ENCODE results near the gene STAT6. TPM values are rescaled to one million over a fixed set of nuclear protein-coding genes. Genes with fewer than 3 reads are reported as not detected.
A peak's percentile ranks its signal among the peaks of the same experiment; 100 is the strongest.

The STAT6 gene
- polyA plus RNA-seq, 3 donors: 95.5 to 138 (median 97.6) TPM

DNA sequence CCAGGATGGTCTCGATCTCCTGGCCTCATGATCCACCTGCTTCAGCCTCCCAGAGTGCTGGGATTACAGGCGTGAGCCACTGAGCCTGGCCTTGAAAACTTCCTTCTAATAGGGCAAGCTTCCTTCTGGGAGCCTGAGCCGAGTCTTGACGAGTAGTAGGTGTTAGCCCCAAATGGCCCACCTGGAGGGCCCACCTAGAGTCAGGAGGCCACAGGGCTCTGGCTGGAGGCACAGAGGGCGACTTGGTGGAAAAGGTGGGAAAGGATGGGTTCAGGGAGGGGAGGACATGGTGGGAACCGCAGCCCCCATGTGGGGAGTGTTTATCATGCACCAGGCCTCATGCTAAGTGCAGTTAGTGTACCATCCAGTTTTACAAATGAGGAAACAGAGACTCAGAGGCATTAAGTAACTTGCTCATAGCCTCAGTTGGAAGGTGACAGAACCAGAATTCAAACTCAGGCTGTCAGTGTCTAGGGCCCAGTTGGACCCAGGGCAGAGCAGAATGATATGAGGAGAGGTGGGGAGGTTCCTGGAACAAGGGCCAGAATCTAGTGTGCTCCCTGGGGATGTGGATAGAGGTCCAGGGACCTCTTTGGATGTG, 39.3 kb upstream of the STAT6 start:
- DNase-seq (ENCODE audit: extremely low read depth in 1 of 11, low read depth in 9 of 11, low spot score in 4 of 11): no peak

DNA sequence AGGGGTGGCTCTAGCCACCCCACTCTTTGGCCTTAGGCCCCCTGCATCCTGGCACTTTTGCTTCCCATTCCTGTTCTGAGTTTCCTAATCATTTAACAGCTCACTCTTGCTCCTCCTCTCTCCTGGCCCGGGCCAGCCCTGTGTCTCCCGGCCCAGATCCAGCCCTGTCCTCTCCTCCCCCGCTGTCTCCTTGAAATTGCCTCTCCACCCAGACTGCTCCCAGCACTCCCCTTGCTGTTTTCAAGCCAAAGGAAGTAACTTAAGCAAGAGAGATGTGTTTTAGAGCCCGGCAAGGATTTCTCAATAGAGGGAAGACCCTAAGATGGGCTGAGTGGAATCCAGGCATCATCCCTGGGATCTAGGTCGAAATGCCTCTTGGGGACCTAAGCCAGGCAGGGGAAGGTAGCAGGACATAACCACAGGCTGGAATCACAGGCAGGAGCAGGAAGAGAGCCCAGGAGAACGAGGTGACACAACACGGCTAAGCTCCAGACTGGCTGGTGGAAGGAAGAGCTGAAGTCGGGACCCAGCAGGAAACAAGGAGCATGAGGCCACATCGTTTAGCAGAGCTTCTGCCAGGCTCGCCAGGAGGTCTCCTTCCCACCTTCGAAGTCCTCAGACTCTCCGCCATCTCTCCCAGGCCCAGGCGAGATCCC, 38.2 kb upstream of the STAT6 start:
- DNase-seq (ENCODE audit: extremely low read depth in 1 of 11, low read depth in 9 of 11, low spot score in 4 of 11): no peak

DNA sequence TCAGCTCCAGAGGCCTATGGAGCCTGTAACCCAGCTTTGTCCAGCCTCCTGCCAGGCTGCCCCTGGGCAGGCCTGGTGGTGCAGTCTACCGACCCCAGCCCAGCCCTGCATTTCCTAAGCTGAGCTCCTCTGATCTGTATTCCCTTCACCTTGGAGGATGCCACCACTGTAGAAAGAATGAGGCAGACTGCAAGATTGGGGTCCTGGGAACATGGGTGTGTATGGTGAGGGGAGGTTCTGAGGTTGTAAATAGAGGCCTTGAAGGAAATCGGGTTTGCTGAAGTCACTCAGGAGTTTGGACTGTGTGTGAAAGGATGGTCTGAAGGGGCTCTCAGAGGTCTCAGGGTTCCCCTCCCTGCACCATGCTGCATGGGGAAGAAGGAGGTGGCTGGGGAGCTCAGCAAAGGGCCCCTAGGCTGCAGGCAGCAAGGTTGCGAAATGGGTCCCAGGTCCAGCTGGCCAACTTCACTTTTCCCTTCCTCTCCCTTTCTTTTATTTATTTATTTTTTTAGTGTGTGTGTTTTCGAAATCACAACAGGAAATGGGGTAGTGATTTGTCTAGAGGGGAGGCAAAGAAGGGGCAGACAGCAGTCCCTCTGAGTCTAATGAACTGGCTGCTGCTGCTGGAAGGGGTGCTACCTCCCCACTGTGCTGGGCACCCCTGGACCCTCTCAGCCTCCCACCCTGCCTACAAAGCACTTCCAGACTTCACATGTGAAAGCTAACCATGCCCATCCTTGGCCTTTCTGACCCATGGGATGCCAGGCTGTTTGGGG, 37.5 kb upstream of the STAT6 start:
- DNase-seq (ENCODE audit: extremely low read depth in 1 of 11, low read depth in 9 of 11, low spot score in 4 of 11): no peak

DNA sequence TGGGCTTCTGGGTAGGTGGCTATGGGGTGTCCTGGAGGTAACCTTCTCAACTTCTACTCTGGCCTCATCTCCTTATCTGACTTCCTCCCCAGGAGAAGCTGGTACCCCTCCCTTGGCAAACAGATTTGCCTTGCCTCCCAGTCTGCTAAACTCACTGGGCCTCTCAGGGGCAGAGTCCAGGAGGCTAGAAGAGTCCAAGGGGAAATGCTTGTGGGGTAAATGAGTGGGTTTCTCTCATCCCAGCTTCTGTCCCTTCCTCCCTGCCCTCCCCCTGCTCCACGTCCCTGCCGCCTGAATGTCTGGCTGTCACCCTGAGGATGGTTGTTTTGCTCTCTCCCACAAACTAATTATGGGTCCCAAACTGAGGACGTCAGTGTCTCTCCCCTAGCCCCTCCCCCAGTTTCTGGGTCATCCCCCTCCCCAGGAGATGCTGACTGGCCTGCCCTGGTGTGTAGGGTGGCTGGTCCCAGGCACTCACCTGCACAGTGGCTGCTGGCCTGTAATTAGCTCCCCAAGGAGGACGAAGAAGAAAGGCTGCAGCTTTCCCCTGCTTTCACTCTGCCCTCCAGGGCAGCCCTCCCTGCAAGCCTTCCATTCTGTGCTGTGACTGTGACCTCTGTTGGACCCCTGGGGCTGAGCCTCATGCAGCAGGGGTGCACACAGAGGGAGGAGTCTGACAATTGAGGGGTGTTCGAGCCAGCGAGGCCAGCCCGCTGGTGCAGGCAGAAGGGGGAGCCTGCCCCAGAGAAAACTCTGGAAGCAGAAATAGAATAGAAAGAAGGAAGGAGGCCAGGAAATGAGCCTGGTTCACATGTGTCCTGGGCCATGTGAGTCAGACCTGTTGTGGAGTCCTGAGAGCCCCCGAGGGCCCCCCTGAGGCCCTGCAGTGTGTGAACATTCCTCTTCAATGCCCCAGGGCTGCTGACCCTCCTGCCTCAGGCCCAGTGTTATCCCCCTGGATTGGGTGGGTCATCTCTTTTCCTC, 36.1 kb upstream of the STAT6 start, which contains the start of gene LRP1-AS:
Gene LRP1-AS (minus strand): TSS at position 659 of the 984 bp plus-strand sequence.
- DNase-seq (ENCODE audit: extremely low read depth in 1 of 11, low read depth in 9 of 11, low spot score in 4 of 11): no peak

DNA sequence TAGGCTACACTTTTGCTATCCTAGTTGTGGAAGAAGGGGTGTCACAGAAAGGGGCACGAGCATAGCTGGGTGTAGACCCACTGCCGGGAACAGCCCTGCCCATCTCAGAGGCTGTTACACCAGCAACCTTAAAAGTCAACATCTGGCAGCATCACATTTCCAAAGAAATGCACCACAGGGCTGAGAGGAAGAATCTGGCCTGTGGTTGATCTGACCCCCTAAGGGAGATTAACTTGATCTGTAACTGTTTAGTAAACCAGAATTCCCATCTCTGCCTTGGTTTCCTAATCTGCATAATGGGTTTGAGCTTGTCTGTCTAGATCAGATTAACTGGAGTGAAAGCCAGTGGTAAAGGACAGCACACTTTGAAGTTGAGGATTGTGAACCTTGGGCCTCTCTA, 34.9 kb upstream of the STAT6 start:
- no peak for DNase-seq (ENCODE audit: extremely low read depth in 1 of 11, low read depth in 9 of 11, low spot score in 4 of 11)

DNA sequence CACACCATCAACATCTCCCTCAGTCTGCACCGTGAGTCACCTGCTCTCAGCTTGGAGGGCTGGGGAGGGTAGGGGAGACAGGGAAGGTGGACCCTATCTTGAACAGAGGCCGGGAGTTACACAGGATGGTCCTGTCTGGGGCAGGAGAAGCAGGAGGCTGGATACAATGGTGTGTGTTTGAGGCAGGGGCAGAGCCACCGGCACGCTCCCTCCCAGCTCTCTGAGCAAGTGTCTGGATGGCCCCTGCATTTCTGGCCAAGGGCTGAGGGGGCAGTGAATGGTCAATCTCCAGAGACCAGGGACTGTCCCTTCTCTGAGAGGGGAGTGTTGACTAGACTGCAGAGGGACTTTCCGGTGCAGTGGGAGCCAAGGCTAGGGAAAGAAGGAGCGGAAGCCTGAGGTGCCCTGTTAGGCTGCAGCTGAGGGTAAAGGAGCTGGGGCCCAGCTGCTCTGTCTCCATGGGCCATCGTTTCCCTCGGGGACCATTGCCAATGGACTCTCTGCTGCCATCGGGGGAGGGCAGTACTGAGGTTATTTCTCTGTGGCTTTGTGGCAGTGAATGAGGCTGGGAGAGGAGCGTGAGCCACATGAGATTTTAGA, 34.4 kb upstream of the STAT6 start:
- DNase-seq (ENCODE audit: extremely low read depth in 1 of 11, low read depth in 9 of 11, low spot score in 4 of 11): no peak

DNA sequence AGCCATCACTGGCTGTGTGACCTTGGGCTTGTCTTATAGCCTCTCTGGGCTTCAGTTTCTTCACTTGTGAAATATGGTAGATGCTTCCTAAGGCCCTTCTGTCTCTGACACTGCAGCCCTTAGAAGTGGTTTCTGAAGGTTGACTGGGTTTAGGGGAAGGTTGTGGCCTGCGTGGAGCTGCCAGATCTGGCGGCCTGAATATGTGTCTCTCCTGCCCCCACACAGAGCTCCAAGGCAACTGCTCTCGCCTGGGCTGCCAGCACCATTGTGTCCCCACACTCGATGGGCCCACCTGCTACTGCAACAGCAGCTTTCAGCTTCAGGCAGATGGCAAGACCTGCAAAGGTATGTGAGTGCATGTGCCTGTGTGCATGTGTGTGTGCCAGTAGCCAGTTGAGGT, 32.3 kb upstream of the STAT6 start:
- no peak for DNase-seq (ENCODE audit: extremely low read depth in 1 of 11, low read depth in 9 of 11, low spot score in 4 of 11)

DNA sequence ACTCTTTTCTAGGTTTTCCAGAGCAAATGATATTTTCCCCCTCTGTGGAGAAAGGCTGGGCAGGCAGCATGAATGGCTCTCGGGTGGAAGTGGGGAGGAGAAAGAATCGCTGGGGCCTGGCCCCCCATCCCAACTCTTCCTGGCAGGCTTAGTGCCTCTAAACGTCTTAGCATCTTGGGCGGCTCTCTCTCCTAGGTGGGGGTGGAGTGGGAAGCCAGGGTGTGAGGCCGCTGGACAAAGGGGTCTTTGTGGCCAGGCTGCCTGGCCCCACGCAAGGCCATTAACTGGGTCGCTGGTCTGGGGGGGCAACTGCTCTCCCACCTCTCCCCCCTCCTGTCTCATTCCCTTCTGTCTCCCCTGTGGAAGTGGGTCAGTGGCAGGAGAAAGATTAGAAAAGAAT, 31.6 kb upstream of the STAT6 start:
- no peak for DNase-seq (ENCODE audit: extremely low read depth in 1 of 11, low read depth in 9 of 11, low spot score in 4 of 11)

DNA sequence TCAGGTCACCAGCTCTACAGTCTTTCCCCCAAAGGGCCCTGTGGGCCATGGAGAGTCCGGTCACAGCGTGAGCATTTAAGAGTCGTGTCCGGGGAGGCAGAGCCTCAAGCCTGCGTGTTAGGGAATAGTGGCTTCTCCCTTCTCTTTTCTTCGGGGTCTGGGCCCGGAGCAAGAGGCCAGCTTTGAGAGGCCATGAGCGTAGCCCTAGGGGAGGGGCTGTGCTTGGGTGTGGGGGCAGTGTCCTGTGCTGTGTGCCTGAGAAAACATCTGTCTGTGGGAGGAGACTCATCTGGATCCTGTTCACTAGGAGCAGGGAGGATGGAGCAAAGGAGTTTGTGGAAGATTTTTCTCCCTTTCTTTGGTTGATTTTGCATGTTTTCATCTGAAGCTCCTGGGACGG, 31.0 kb upstream of the STAT6 start:
- no peak for DNase-seq (ENCODE audit: extremely low read depth in 1 of 11, low read depth in 9 of 11, low spot score in 4 of 11)

DNA sequence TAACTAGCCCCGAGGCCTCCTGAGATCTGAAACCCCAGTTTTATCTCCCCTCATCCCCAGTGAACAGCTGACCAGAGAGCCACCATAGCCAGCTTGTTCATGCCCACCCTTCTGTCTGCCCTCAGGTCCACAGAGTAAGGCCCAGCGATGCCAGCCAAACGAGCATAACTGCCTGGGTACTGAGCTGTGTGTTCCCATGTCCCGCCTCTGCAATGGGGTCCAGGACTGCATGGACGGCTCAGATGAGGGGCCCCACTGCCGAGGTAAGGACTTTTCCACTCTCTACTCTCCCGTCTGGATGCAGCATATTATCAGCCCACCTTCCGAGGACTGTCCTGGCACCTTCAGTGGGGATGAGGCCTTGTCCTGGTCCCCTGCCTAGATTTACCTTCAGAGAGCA, 30.1 kb upstream of the STAT6 start:
- no peak for DNase-seq (ENCODE audit: extremely low read depth in 1 of 11, low read depth in 9 of 11, low spot score in 4 of 11)

DNA sequence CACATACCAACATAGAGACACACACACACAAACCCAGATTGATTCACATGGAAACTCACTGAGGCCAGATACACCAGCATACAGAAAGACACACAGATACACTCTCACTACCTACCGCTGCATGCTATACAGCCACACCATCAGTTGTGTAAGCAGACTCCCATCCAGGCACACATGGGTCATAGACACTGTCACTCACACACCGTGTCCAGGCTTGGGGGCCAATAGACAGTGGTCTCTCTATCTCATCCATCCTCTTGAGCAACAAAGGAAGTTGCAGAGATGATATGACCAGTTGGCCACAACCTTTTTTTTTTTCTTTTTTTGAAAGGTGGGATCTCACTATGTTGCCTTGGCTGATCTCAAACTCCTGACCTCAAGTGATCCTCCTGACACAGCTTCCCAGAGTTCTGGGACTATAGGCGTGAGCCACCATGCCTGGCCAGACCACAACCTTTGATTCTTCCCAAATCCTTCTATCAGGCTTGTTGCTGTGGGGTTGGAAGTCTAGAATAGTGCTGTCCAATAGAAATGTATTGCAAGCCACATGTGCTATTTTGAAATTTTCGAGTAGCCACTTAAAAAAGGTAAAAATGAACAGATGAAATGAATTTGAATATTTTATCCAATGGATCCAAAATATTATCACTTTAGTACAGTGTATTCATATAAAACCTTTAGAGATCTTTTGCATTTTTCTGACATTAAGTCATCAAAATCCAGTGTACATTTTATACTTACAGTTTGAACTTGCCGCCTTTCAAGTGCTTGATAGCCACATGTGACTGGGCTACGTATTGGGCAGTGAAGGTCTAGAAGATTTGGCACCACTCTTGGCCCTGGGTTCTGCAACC, 28.9 kb upstream of the STAT6 start:
- DNase-seq (ENCODE audit: extremely low read depth in 1 of 11, low read depth in 9 of 11, low spot score in 4 of 11): no peak

DNA sequence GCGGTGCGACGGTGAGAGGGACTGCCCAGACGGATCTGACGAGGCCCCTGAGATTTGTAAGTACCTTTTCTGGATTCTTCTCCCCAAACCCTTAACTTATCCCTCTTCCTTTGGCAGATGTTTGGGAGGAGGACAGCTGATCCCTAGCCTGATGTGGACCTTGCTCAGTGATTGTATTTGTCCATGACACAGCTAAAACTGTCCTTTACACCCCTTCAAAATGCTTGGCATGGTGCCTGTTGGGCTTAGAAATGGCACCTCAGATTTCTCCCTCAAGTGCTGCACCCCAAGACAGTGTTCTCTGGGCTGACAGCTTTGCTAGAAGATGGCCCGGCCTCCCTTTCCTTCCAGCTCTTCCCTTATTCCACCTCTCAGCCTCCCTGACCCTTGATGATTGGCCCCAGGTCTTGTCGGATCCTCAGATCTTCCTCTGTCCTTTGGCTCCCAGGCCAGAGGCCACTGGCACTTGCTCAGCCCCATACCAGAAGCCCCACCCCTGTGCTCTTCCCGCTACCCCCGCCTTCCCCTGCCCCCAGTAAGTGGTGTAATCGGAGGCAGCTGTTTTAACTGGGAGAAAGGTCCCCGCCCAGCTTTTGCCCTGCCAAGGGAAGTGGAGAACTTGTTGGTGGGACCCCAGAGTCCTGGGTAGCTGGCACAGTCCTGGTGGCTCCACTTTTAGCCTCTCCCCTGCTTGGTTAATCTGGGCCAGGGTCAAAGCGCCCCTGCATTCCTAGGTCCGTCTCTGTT, 27.5 kb upstream of the STAT6 start:
- no peak for DNase-seq (ENCODE audit: extremely low read depth in 1 of 11, low read depth in 9 of 11, low spot score in 4 of 11)

DNA sequence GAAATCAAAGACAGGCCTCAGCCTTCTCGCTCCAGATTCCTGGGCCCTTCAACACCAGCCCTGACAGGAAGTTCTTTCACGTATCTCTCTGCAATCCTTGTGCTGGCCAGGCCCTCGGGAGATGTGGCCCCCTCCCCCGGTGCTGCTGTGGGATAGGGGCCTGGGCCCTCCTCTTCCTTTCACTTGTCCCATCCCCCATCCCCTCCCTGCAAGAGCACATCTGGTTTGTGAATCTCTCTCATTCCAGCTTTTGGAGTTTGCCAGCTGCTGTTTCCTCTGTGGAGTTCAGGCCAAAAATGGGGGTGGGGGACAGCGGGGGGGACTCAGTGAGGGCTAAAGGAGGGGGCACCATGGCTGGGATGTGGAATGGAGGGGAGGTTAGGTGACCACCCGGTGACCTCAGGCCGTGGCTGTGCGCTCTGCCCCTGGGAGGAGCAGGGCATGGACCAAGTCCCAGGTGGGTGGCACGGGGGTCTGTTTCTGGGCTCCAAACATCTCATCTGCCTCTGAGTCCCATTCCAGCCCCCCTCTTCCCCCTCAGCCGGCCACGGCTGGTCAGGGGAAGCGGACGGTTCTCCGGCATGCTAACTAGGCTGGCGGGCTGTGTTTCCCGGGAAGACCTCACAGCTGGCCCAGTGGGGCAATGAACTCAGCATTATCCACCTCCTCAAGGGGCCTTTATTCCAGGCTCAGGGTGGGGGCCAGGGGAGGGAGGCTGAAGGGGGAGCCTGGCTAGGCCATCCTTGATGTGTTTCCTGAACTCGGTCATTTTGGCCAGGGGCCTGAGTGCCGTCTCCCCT, 24.6 kb upstream of the STAT6 start:
- DNase-seq (ENCODE audit: extremely low read depth in 1 of 11, low read depth in 9 of 11, low spot score in 4 of 11): peak in 4 of 11 donors; percentile 41 to 69 (median 52)

DNA sequence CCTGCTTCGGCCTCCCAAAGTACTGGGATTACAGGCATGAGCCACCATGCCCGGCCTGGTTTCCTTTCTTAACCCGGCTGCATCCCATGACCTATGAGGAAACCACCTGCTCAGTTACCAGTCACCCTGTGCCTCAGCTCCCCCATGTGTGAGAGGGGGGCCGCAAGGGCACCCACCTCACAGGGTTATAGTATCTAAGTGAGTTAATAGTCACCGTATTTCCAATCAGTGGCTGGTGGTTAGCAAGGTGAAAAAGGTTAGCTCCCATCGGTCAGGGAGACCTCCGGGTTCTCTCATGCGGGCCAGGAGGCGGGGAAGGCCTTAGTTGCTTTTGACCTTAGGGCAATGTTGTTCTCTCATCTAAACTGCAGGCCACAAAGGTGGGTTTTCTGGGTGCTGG, 23.8 kb upstream of the STAT6 start:
- DNase-seq (ENCODE audit: extremely low read depth in 1 of 11, low read depth in 9 of 11, low spot score in 4 of 11): no peak

DNA sequence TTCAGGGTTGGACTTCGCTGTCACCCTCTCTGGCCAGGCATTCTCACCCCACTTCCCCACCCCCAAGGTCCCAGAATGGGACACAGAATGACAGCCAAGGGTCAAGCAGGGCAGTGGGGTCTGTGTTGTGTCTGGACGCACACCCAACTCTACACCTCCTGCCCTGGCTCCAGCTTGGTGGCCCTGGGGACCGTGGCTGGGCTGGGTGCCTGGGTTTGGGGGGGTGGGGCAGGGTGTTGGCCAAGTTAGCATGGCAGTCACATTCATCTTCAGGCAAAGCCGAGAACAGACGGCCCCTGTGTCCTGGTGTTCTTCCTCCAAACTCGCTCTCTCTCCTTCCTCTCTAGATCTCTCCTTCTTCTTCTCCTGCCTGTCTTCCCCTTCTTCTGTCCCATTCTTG, 22.8 kb upstream of the STAT6 start:
- no peak for DNase-seq (ENCODE audit: extremely low read depth in 1 of 11, low read depth in 9 of 11, low spot score in 4 of 11)

DNA sequence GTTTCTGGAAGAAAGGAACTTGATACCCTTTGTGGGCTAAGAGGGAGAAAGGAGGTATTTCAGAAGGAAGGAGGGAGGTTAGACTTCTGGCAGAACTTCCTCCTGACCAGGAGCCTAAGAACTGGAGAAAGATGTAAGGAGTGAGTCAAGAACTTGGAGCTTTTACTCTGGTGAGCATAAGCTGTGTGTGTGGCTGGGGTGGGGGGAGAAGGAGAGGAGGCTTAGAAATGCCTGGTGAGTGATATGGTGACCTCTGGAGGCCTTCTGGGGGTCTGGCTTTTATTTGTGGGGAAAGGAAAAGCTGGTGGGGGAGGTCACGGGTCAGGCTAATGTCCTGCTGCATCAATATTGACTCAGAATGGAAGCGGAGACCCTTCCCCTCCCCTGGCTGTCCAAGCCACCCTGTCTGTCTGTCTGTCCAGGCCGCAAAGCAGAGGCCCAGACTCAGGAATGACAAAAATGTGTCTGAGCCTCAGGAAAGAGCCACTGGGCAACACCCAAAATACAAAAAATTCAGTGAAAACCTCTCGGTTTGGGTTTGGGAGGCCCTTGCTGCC, 21.9 kb upstream of the STAT6 start:
- DNase-seq (ENCODE audit: extremely low read depth in 1 of 11, low read depth in 9 of 11, low spot score in 4 of 11): no peak
